Esophagus muscularis mucosa (tissue), 4 donors: ENCODE data around the gene UHMK1. TPM values are rescaled to one million over a fixed set of nuclear protein-coding genes. Genes with fewer than 3 reads are reported as not detected.

ENCODE experiments used
- DNase-seq: peaks from one replicate; pipeline ENCODE4 v3.0.0-alpha.2; 2017; ENCODE audit errors: extremely low spot score
- H3K27ac ChIP-seq, 4 donors: fragments of 200-600 bp; sonication (generic); replicated peaks in 1 of 4; 1 replicate in 3 of 4; 2 replicates in 1 of 4; pipeline ENCODE4 v1.5.1; 2016 to 2019; ENCODE audit warnings: mild to moderate bottlenecking in 1 of 4
- H3K27me3 ChIP-seq, 4 donors: fragments of 200-600 bp; sonication (generic); one replicate each; pipeline versions ENCODE4 v1.5.1 to v1.6.0; 2016 to 2019
- H3K36me3 ChIP-seq, 4 donors: fragments of 200-600 bp; sonication (generic); one replicate each; pipeline ENCODE4 v1.5.1; 2016 to 2019
- H3K4me1 ChIP-seq, 4 donors: fragments of 200-600 bp; sonication (generic); one replicate each; pipeline ENCODE4 v1.5.1; 2016 to 2019
- H3K4me3 ChIP-seq, 4 donors: fragments of 200-600 bp; sonication (generic); 1 replicate in 2 of 4; 2 replicates in 2 of 4; pipeline ENCODE4 v1.5.1; 2016 to 2019; ENCODE audit warnings: mild to moderate bottlenecking in 4 of 4, moderate library complexity in 1 of 4
- H3K9me3 ChIP-seq, 4 donors: fragments of 200-600 bp; sonication (generic); 1 replicate in 3 of 4; 2 replicates in 1 of 4; pipeline ENCODE4 v1.5.1; 2016 to 2019
- CTCF ChIP-seq, 3 experiments: fragments of 200-600 bp in 2 of 3; fragments of 450-650 bp in 1 of 3; sonication (generic) in 2 of 3; IDR thresholded peaks; one replicate each; pipeline ENCODE4 v1.5.1; 2017 to 2019; ENCODE audit warnings: antibody characterized with exemption in 3 of 3, mild to moderate bottlenecking in 2 of 3, moderate library complexity in 1 of 3
- EP300 ChIP-seq: sonication (generic); formaldehyde crosslinking; IDR thresholded peaks from one replicate; pipeline ENCODE4 v1.6.1; 2017; ENCODE audit warnings: antibody characterized with exemption
- POLR2A ChIP-seq: fragments of 450-650 bp; IDR thresholded peaks from one replicate; pipeline ENCODE4 v1.6.1; 2017; ENCODE audit warnings: antibody characterized with exemption, moderate library complexity, mild to moderate bottlenecking, low read depth
- POLR2AphosphoS5 ChIP-seq, 2 donors: sonication (generic); formaldehyde crosslinking; IDR thresholded peaks; one replicate each; pipeline ENCODE4 v1.6.1; 2017; ENCODE audit warnings: antibody characterized with exemption in 2 of 2
- WGBS: methylation state at CpG from one replicate; pipeline ENCODE4 v1.1.5; 2018; 5-methylcytosine and 5-hydroxymethylcytosine counted together
- intact Hi-C: fragments of 100-400 bp; cut with DNase I; formaldehyde crosslinking; loops from one replicate; pipeline ENCODE4 v1.15.1; 2023
- small RNA-seq, 3 donors: library from RNA; depleted of rRNA; stranded (forward); fragments of <200 nt; gene quantifications; one replicate each; pipeline ENCODE3, GENCODE V24; 2016
- total RNA-seq, 4 donors: library from RNA; depleted of rRNA; stranded (reverse); fragments of >200 nt; gene quantifications; one replicate each; pipeline versions ENCODE4 v1.1.0 to v1.2.1, GENCODE V29; 2016

The UHMK1 gene
- total RNA-seq, 4 donors from 2014 or later = 25.3 to 34.4 (median 30.6) TPM

- Histone ChIP-seq H3K9me3 (no peaks in the 10 kb centered on the region), H3K36me3 (peaks cover 6 to 52% (median 33%) of the 10 kb centered on the region in 4 donors), H3K4me3 (no peak overlapping the region), H3K27me3 (no peaks in the 10 kb centered on the region), H3K4me1 (peaks cover 0 to 33% (median 31%) of the 10 kb centered on the region in 4 donors), H3K27ac (peak overlapping the region; percentile 41 to 48 (median 42))
- 67% methylated on average over 4 of the region's 4 CpGs for WGBS
- intact Hi-C loops = no loop called here
- no peak for DNase-seq
- TF ChIP-seq POLR2AphosphoS5 (IDR thresholded peaks at IDR 0.05) (peak in 1 of 2 donors; percentile 19), POLR2A (no peak), CTCF (IDR thresholded peaks at IDR 0.05) (no peak)
Observed at GRCh38 chr1:162578071-162578700, 80.6 kb downstream of the UHMK1 start.

GRCh38 chr1:162578936-162579335 is 81.3 kb downstream of the UHMK1 start:
- 79% methylated on average over 1 of the region's 1 CpG for WGBS
- no peak for TF ChIP-seq EP300
- TF ChIP-seq POLR2AphosphoS5 (IDR thresholded peaks at IDR 0.05) = no peak
- TF ChIP-seq POLR2A = no peak
- TF ChIP-seq CTCF (IDR thresholded peaks at IDR 0.05) = no peak
- intact Hi-C loops = no loop called here
- H3K4me1 ChIP-seq = peaks cover 0 to 29% (median 26%) of the 10 kb centered on the region in 4 donors
- no peaks in the 10 kb centered on the region for H3K9me3 ChIP-seq
- no peaks in the 10 kb centered on the region for H3K27me3 ChIP-seq
- H3K4me3 ChIP-seq = no peak overlapping the region
- H3K27ac ChIP-seq = peak overlapping the region in 1 of 4 donors; percentile 48
- DNase-seq = no peak
- peaks cover 6 to 60% (median 40%) of the 10 kb centered on the region in 4 donors for H3K36me3 ChIP-seq

Small RNA genes lying within 50 kb of the gene (small RNA-seq; reads per million reads assigned to genes)
- gene UQCRBP2 = 0 reads per million in 3 donors

Other genes starting within 250 kb of the UHMK1 start
- gene SPATA46, start 121.0 kb upstream of the UHMK1 start, total RNA-seq = not detected
- 10 to 100 TPM in 2 of 4 donors, 1 to 10 TPM in 2; 3.3 to 18.9 (median 11.6) TPM for gene C1orf226, start 116.1 kb upstream of the UHMK1 start, total RNA-seq
- 1 to 10 TPM in 1 of 4 donors, not detected in 3; 1.2 TPM for gene SH2D1B, start 85.7 kb upstream of the UHMK1 start, total RNA-seq
- 100 to 1,000 TPM in 1 of 4 donors, 10 to 100 TPM in 3; 51.5 to 246 (median 61.8) TPM for gene UAP1, start 63.9 kb downstream of the UHMK1 start, total RNA-seq
- 100 to 1,000 TPM; 143 to 194 (median 175) TPM for gene DDR2, start 134.6 kb downstream of the UHMK1 start, total RNA-seq